GM23338 (cell line): ENCODE measurements around the gene REPIN1. TPM values are rescaled to one million over a fixed set of nuclear protein-coding genes. Genes with fewer than 3 reads are reported as not detected.

Experiments
- ATAC-seq: fragments of 200-7000 bp; cut with Tn5 transposase; 3 replicates; pipeline ENCODE4 v1.9.1; 2020
- DNase-seq: peaks from one replicate; pipeline ENCODE4 v3.0.0-alpha.2; 2015; ENCODE audit warnings: low spot score
- H2AFZ ChIP-seq: fragments of 200-600 bp; sonication (generic); 2 replicates; pipeline ENCODE4 v1.8.0; 2016; ENCODE audit warnings: antibody characterized with exemption, mild to moderate bottlenecking, moderate library complexity
- H3F3A ChIP-seq: fragments of 200-600 bp; sonication (generic); replicated peaks from 2 replicates; pipeline ENCODE4 v1.8.0; 2017; ENCODE audit warnings: antibody characterized with exemption, mixed run types, low read depth
- H3K27ac ChIP-seq: fragments of 200-600 bp; sonication (generic); 2 replicates; pipeline ENCODE4 v1.6.1; 2016; ENCODE audit warnings: low read depth
- H3K27me3 ChIP-seq: fragments of 200-600 bp; sonication (generic); 2 replicates; pipeline ENCODE4 v1.8.0; 2016; ENCODE audit warnings: mild to moderate bottlenecking, mixed run types, moderate library complexity; ENCODE audit not compliant: insufficient read depth
- H3K36me3 ChIP-seq: fragments of 200-600 bp; sonication (generic); 2 replicates; pipeline ENCODE4 v1.8.0; 2016; ENCODE audit warnings: mild to moderate bottlenecking; ENCODE audit not compliant: insufficient read depth
- H3K4me1 ChIP-seq: fragments of 200-600 bp; sonication (generic); 2 replicates; pipeline ENCODE4 v1.8.0; 2016; ENCODE audit warnings: mild to moderate bottlenecking, moderate library complexity; ENCODE audit not compliant: insufficient read depth
- H3K4me2 ChIP-seq: fragments of 200-600 bp; sonication (generic); 2 replicates; pipeline ENCODE4 v1.7.1; 2017; ENCODE audit warnings: mixed run types
- H3K4me3 ChIP-seq: fragments of 200-600 bp; sonication (generic); 2 replicates; pipeline ENCODE4 v1.6.1; 2016; ENCODE audit warnings: mixed run types
- H3K79me2 ChIP-seq: fragments of 200-600 bp; sonication (generic); replicated peaks from 2 replicates; pipeline ENCODE4 v1.8.0; 2017; ENCODE audit warnings: mild to moderate bottlenecking; ENCODE audit not compliant: insufficient read depth
- H3K9me2 ChIP-seq: fragments of 200-600 bp; sonication (generic); 2 replicates; pipeline ENCODE4 v1.8.0; 2017; ENCODE audit not compliant: insufficient read depth
- H4K20me1 ChIP-seq: fragments of 200-600 bp; sonication (generic); replicated peaks from 2 replicates; pipeline ENCODE4 v1.8.0; 2017; ENCODE audit warnings: mild to moderate bottlenecking; ENCODE audit not compliant: insufficient read depth
- H3K27ac Mint-ChIP-seq: 2 replicates; pipeline ENCODE4 v1.8.0; 2020; ENCODE audit warnings: inconsistent platforms, mild to moderate bottlenecking, moderate library complexity, mixed read lengths
- H3K27me3 Mint-ChIP-seq: 3 replicates; pipeline ENCODE4 v1.8.0; 2022; ENCODE audit warnings: low read depth, mild to moderate bottlenecking, moderate library complexity, mixed read lengths, inconsistent platforms; ENCODE audit not compliant: insufficient read depth, poor library complexity
- H3K36me3 Mint-ChIP-seq: 3 replicates; pipeline ENCODE4 v1.8.0; 2021; ENCODE audit warnings: low read depth, mild to moderate bottlenecking, inconsistent platforms, moderate library complexity, mixed read lengths
- H3K4me1 Mint-ChIP-seq: 3 replicates; pipeline ENCODE4 v1.8.0; 2020; ENCODE audit warnings: mild to moderate bottlenecking, inconsistent platforms, mixed read lengths
- H3K4me3 Mint-ChIP-seq: 3 replicates; pipeline ENCODE4 v1.8.0; 2021; ENCODE audit warnings: moderate library complexity, mild to moderate bottlenecking, inconsistent platforms, mixed read lengths
- H3K9me3 Mint-ChIP-seq: 3 replicates; pipeline ENCODE4 v1.8.0; 2020; ENCODE audit warnings: moderate library complexity, mild to moderate bottlenecking, inconsistent platforms, mixed read lengths
- CTCF ChIP-seq, 2 experiments: fragments of 200-600 bp in 1 of 2; sonication (generic) in 1 of 2; conservative IDR thresholded peaks; 2 replicates each; pipeline versions ENCODE4 v1.5.1 to v1.6.1; 2016 to 2017; ENCODE audit warnings: antibody characterized with exemption in 2 of 2, low read depth in 2 of 2, mild to moderate bottlenecking in 2 of 2, moderate library complexity in 1 of 2
- EZH2 ChIP-seq: fragments of 200-600 bp; sonication (generic); IDR thresholded peaks from one replicate; pipeline ENCODE4 v1.8.0; 2017; ENCODE audit warnings: antibody characterized with exemption, mild to moderate bottlenecking, low read depth; ENCODE audit not compliant: unreplicated experiment
- POLR2AphosphoS5 ChIP-seq: IDR thresholded peaks from 2 replicates; pipeline ENCODE4 v1.6.1; 2016; ENCODE audit warnings: antibody characterized with exemption, low read depth
- REST ChIP-seq: IDR thresholded peaks from one replicate; pipeline ENCODE4 v1.6.1; 2018; ENCODE audit warnings: antibody characterized with exemption; ENCODE audit not compliant: unreplicated experiment
- STAT1 ChIP-seq: IDR thresholded peaks from one replicate; pipeline ENCODE4 v1.6.1; 2016; ENCODE audit warnings: antibody characterized with exemption; ENCODE audit not compliant: unreplicated experiment
- ZNF114 ChIP-seq: fragments of 250-450 bp; sonication (Bioruptor Pico); IDR thresholded peaks from 2 replicates; pipeline ENCODE4 v1.5.0; 2020; ENCODE audit warnings: mild to moderate bottlenecking, moderate library complexity
- ZNF462 ChIP-seq: fragments of 250-450 bp; sonication (Bioruptor Pico); IDR thresholded peaks from 2 replicates; pipeline ENCODE4 v1.5.0; 2020; ENCODE audit warnings: mild to moderate bottlenecking, moderate library complexity
- polyA plus RNA-seq: library from polyadenylated mRNA; unstranded; fragments of >200 nt; fragmentation: Nextera tagmentation; extraction: Ambion mirVana; gene quantifications from 2 replicates; pipeline ENCODE4 v1.2.1, GENCODE V29; 2016
- total RNA-seq: library from RNA; depleted of rRNA; stranded (reverse); fragments of >200 nt; shearing (Covaris generic); gene quantifications from 2 replicates; pipeline ENCODE4 v1.2.3, GENCODE V29; 2014

The REPIN1 gene
- total and polyA plus RNA-seq, 2 experiments from 2014 or later: 29.8 to 156 TPM

- TF ChIP-seq ZNF462 (no peak), STAT1 (no peak)
These were observed 28.2 kb downstream of the REPIN1 start (continued) for GRCh38 chr7:150396851-150397260.

GRCh38 chr7:150397346-150398107 is 28.9 kb downstream of the REPIN1 start:
- no peaks in the 10 kb centered on the region for H4K20me1 ChIP-seq
- no peaks in the 10 kb centered on the region for H3K9me2 ChIP-seq
- H3K4me2 ChIP-seq: no peak overlapping the region
- H3K36me3 ChIP-seq: peaks cover 4% of the 10 kb centered on the region; the same call in 1 of the 2 replicates
- no peak for DNase-seq
- H3K79me2 ChIP-seq: peaks cover 23% of the 10 kb centered on the region
- H3K27me3 Mint-ChIP-seq: peaks cover 15% of the 10 kb centered on the region
- no peak for ATAC-seq
- peaks cover 38% of the 10 kb centered on the region for H3F3A ChIP-seq
- H3K4me3 Mint-ChIP-seq: no peak overlapping the region
- H3K36me3 Mint-ChIP-seq: peaks cover 40% of the 10 kb centered on the region
- no peaks in the 10 kb centered on the region for H3K27me3 ChIP-seq
- no peak overlapping the region for H2AFZ ChIP-seq
- H3K27ac Mint-ChIP-seq: no peak overlapping the region
- peaks cover 74% of the 10 kb centered on the region for H3K4me1 Mint-ChIP-seq
- no peak for TF ChIP-seq ZNF114 (CRISPR knock-in tag)
- no peak for TF ChIP-seq EZH2
- TF ChIP-seq REST: no peak
- TF ChIP-seq CTCF (conservative IDR thresholded peaks at IDR 0.05; ENCODE audit: low read depth in 2 of 2): peak in 1 of 2 experiments; percentile 21; a peak in 1 of 4 replicates
- no peak for TF ChIP-seq POLR2AphosphoS5
- H3K27ac ChIP-seq: no peak overlapping the region
- no peaks in the 10 kb centered on the region; the same call in 2 of the 3 replicates for H3K9me3 Mint-ChIP-seq
- peaks cover 60% of the 10 kb centered on the region for H3K4me1 ChIP-seq
- H3K4me3 ChIP-seq: no peak overlapping the region
